GM19351 (cell line): Measurements from ENCODE around the gene SLC7A6OS.

Experiments
- ATAC-seq: cut with Tn5 transposase; IDR thresholded peaks from one replicate; pipeline ENCODE4 v1.9.1; 2021; ENCODE audit warnings: mild to moderate bottlenecking, moderate library complexity; ENCODE audit not compliant: unreplicated experiment

SLC7A6OS gene

DNA sequence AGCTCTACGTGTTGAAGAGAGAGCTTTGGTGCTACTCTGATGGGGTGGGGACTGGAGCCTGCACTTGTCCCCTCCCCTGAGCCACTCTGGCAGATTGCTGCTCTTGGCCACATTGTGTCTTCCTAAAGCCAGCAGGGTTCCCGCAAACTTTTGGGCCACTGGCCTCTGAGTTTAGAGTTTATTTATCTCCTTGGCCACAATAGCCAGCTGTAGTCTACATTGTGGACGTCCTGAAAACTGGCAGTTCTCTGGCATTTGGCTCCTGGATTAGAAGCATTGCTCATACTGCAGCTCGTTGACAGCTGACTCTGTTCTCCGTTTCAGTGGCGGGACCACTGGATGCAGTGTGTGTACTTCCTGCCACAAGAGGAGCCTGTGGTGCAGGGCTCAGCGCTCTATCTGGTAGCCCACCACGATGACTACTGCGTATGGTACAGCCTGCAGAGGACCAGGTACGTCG lies 34.6 kb upstream of the SLC7A6OS start:
- ATAC-seq = no peak

- no peak for ATAC-seq
Observed at GRCh38 chr16:68344252-68344651, 33.5 kb upstream of the SLC7A6OS start.

GRCh38 chr16:68343137-68343536 lies 32.4 kb upstream of the SLC7A6OS start:
- no peak for ATAC-seq

DNA sequence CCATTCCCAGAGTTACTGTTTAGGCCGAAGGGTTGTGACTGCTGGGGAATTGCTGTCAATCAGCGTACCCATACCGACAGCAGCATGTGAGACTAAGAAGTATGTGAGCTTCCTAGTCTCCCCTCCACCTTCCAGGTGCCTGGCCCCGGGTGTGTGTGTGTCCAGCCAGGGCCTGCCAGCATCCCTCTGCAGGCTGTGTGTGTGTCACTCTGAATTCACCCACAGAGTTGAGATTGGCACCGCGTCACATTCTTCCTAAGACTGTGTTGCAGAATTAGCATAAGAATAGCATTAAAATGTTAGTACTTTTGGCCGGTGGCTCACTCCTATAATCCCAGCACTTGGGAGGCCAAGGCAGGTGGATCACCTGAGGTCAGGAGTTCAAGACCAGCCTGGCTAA lies 31.9 kb upstream of the SLC7A6OS start:
- ATAC-seq = no peak

GRCh38 chr16:68339214-68339613 lies 28.5 kb upstream of the SLC7A6OS start:
- ATAC-seq = no peak

DNA sequence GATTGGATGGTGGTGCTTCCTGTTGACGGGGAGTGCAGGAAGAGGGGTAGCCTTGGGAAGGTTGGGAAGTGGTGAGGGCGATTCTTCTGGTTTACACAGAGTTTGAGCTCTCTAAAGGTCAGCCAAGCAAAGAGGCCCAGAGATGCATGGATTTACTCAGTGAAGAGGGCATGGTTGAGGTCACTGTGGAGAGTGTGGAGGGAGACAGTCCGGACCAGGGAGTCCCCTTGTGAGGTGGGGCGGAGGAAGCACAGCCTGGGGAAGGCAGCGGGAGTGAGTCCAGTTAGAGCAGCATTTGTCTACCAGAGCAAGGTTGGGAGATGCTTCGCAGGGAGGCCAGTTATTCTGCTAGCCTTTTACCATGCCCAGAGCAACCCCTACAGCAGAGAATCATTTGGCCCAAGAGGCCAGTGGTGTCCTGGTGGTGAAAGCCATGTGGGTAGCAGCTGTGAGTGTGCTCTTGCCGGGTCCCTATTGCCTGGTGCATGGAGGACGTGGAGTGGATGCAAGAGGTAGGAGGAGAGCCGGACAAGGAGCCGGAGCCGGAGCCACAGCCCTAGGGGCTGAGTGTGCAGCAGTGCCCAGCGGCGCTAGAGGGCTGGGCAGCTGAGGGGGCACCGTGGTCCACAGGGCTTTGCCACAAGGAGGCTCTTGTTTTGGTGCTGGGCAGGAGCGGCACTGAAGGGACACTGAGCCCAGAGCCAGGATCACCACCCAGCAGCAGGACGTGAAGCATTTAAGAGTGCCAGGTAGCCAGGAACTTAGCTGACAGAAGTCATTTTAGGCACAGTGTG lies 27.8 kb upstream of the SLC7A6OS start:
- no peak for ATAC-seq

- ATAC-seq = no peak
Observed at GRCh38 chr16:68335175-68335574, 24.4 kb upstream of the SLC7A6OS start.

GRCh38 chr16:68332411-68333121 lies 21.8 kb upstream of the SLC7A6OS start:
- no peak for ATAC-seq

DNA sequence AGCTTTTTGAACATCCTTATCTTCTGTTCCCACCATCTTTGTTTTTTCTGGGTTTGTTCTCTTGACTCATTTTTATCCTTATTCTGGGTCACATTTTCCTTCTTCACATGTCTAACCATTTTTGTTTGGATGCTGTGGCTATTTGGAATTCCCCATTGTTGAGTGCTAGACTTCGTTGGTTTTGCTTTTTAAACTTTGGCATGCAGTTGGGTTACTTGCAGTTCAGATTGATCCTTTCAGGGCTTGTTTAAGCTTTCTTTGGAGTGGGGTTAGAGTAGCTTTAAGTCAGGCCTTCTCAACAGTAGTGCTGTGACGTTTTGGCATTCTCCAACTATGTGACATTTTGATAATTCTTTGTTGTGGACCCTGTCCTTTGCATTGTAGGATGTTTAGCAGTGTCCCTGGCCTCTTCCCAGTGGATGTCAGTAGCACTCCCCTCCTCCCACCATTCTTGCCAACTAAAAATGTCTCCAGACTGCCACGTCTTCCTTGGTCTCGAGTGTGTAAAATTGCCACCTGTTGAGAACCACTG lies 21.2 kb upstream of the SLC7A6OS start:
- no peak for ATAC-seq

DNA sequence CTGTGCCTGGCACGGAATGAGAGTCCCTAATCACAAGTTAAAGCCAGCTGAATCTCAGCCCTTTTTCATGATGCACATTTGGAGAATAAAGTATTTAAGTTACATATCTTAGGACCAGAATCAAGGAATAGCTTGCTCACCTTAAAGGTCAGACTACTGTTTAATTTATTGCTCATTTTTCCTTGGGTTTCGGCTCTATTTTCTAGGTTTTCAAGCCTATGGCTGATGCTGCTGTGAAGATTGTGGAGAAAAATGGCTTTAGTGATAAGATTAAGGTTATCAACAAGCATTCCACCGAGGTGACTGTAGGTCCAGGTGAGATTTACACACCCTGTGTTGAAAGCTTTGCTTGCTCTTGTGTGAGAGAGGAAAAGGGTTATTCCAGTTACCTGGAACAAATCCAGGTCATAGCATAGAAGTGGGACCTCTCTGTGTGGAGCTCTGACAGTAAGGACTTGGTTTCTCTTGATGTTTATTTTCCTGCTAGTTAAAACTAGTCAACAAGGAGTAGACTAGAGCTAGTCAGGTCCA lies 18.2 kb upstream of the SLC7A6OS start:
- no peak for ATAC-seq

DNA sequence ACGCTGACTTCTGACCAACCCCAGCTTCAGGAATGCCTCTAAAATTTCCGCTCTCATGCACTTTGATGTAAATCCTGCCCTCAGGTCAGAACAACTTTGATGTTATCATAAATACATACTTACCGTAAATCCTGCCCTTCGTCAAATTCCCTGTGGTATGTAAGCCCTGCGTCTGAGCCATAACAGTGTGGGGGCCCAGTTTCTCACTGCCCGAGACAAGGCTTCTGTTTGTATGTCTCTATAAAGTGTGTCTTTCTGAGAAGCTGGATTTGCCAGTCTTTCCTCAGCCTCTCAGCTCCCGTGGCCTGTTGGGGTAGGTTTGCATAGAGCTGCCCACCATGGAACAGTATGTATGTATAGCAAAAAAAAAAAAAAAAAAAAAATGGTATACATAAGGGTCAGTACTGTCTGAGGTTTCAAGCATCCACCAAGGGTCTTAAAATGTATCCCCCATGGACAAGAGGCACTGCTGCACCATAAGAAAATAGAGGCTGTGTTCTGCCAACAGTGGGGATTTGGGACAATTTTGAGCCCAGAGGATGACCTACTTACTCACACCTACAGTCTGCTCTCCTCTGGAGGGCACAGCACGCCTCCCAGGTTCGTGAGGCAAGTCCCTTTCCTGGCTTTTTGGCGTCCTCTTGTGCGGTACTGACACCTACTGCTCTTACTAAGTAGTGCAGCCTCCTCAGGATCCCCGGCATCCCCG lies 17.6 kb upstream of the SLC7A6OS start:
- no peak for ATAC-seq

GRCh38 chr16:68324780-68325357 lies 14.1 kb upstream of the SLC7A6OS start:
- no peak for ATAC-seq

GRCh38 chr16:68324336-68324735 lies 13.6 kb upstream of the SLC7A6OS start:
- no peak for ATAC-seq

GRCh38 chr16:68319185-68319908 lies 8.6 kb upstream of the SLC7A6OS start:
- peak; percentile 51 for ATAC-seq

- ATAC-seq = no peak
Observed at GRCh38 chr16:68313116-68313515, 2.4 kb upstream of the SLC7A6OS start.

DNA sequence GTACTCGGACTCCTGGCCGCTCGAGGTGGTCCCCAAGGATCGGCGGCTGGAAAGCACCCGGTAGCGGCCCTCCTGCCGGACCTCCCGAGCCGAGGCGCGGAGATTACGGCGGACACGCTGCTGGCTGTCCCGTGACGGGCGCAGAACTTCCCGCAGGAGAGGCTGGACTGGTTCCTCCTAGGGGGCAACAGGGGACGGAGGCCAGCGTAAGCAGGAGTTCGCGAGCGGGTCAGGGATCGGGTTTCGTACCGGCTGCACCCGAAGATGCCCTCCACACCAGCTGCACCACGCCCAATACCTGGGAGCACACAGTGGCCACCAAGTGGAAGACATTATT lies 341 bp downstream of the SLC7A6OS start:
- no peak for ATAC-seq

DNA sequence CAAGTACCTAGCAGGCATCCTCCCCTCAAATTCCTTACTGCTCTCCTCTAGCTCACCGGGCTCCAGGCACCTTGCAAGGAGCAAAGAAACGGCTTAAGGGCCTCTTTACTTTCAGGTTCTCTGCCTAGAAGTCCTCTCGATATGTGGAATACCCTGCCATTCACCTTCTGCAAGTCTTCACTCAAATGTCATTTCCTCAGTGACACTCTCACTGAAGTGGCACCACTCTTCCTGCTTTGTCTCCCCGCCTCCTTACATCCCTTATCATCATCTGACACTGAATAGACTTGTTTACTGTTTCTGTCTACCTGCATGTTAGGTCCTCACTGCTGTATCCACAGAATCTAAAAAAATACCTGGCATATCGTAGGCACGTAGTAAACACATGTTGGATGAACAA lies 947 bp downstream of the SLC7A6OS start:
- no peak for ATAC-seq

- ATAC-seq = no peak
Observed at GRCh38 chr16:68306633-68307032, 4.1 kb downstream of the SLC7A6OS start.

GRCh38 chr16:68300734-68301459 lies 9.8 kb downstream of the SLC7A6OS start:
- ATAC-seq = no peak
